H1 (cell line): ENCODE measurements around the gene PLXNB2. TPM values are rescaled to one million over a fixed set of nuclear protein-coding genes. Genes with fewer than 3 reads are reported as not detected.
A peak's percentile ranks its signal among the peaks of the same experiment; 100 is the strongest.

Experiments
- BRCA1 ChIP-seq: IDR thresholded peaks from 2 replicates; pipeline ENCODE4 v1.6.1; 2012; ENCODE audit warnings: low read depth, low read length, improper control_type of control experiment
- CEBPB ChIP-seq: IDR thresholded peaks from 2 replicates; pipeline ENCODE4 v1.6.1; 2012; ENCODE audit warnings: low read depth, low read length
- CHD2 ChIP-seq: IDR thresholded peaks from 2 replicates; pipeline ENCODE4 v1.6.1; 2012; ENCODE audit warnings: low read length, improper control_type of control experiment
- CREB1 ChIP-seq: IDR thresholded peaks from 2 replicates; pipeline ENCODE4 v1.6.1; 2012; ENCODE audit warnings: inconsistent platforms
- E2F6 ChIP-seq: IDR thresholded peaks from 2 replicates; pipeline ENCODE4 v1.6.1; 2012; ENCODE audit warnings: inconsistent platforms
- EGR1 ChIP-seq: IDR thresholded peaks from 2 replicates; pipeline ENCODE4 v1.6.1; 2011; ENCODE audit warnings: low read depth, low read length, borderline replicate concordance
- EP300 ChIP-seq, 2 experiments: IDR thresholded peaks; 1 replicate in 1 of 2; 2 replicates in 1 of 2; pipeline ENCODE4 v1.6.1; 2011 to 2012; ENCODE audit warnings: low read depth in 2 of 2, low read length in 2 of 2, mild to moderate bottlenecking in 2 of 2, borderline replicate concordance in 1 of 2, inconsistent platforms in 1 of 2, moderate library complexity in 1 of 2
- KDM4A ChIP-seq: IDR thresholded peaks from one replicate; pipeline ENCODE4 v1.7.1; 2012; ENCODE audit warnings: low read depth, mild to moderate bottlenecking, moderate library complexity, low read length, inconsistent platforms; ENCODE audit not compliant: severe bottlenecking
- RAD21 ChIP-seq, 2 experiments: IDR thresholded peaks in 1 of 2; conservative IDR thresholded peaks in 1 of 2; 2 replicates each; pipeline ENCODE4 v1.6.1; 2011; ENCODE audit warnings: low read depth in 2 of 2, low read length in 2 of 2, improper control_type of control experiment in 1 of 2, inconsistent platforms in 1 of 2, mild to moderate bottlenecking in 1 of 2, moderate library complexity in 1 of 2
- RNF2 ChIP-seq: fragments of 200-900, 300-1000 bp; sonication (generic); IDR thresholded peaks from 2 replicates; pipeline ENCODE4 v1.7.1; 2016; ENCODE audit warnings: borderline replicate concordance, low read depth, mild to moderate bottlenecking, antibody characterized with exemption, low read length; ENCODE audit not compliant: poor library complexity, severe bottlenecking; ENCODE audit errors: missing control alignments
- SAP30 ChIP-seq: fragments of 300-600 bp; sonication (generic); IDR thresholded peaks from 2 replicates; pipeline ENCODE4 v1.7.1; 2012; ENCODE audit warnings: low read length, moderate library complexity, mild to moderate bottlenecking, inconsistent platforms; ENCODE audit not compliant: insufficient read depth, insufficient replicate concordance
- SIX5 ChIP-seq: IDR thresholded peaks from 2 replicates; pipeline ENCODE4 v1.6.1; 2011; ENCODE audit warnings: mild to moderate bottlenecking, low read depth, low read length
- SP2 ChIP-seq: IDR thresholded peaks from 2 replicates; pipeline ENCODE4 v1.6.1; 2012; ENCODE audit warnings: mild to moderate bottlenecking, low read length, inconsistent platforms
- SRF ChIP-seq: IDR thresholded peaks from 2 replicates; pipeline ENCODE4 v1.6.1; 2011; ENCODE audit warnings: mild to moderate bottlenecking, low read depth, low read length, moderate library complexity
- TAF7 ChIP-seq: optimal IDR thresholded peaks from 2 replicates; pipeline ENCODE3; 2011; ENCODE audit warnings: low read depth, mild to moderate bottlenecking, inconsistent platforms, low read length, moderate library complexity, borderline replicate concordance
- polyA plus RNA-seq, 7 experiments: library from polyadenylated mRNA; depleted of rRNA in 3 of 7; stranded (reverse) in 5 of 7; unstranded in 2 of 7; fragments of >200 nt in 5 of 7; fragments of 200-250 nt in 2 of 7; gene quantifications; 1 replicate in 5 of 7; 2 replicates in 1 of 7; 4 replicates in 1 of 7; pipeline versions ENCODE4 v1.2.1 to v1.2.3, GENCODE V29; 2011 to 2013; ENCODE audit warnings: missing spikeins in 2 of 7, mixed read lengths in 2 of 7
- total RNA-seq: library from RNA; stranded (reverse); fragmentation: NEBNext Ultra II Directional; extraction: Animal tissue kit (Norgen Biotek cat#: 25700); gene quantifications from 2 replicates; pipeline ENCODE4 v1.2.1, GENCODE V29; 2021
- TF ChIP-seq, protein P1 (sequence below), 3 experiments: IDR thresholded peaks; 1 replicate in 2 of 3; 2 replicates in 1 of 3; pipeline versions ENCODE4 v1.5.1 to v1.6.1; 2011; ENCODE audit warnings: low read length in 3 of 3, mild to moderate bottlenecking in 3 of 3, inconsistent platforms in 2 of 3, low read depth in 1 of 3, moderate library complexity in 1 of 3; ENCODE audit not compliant: insufficient read depth in 1 of 3; ENCODE audit errors: control extremely low read depth in 1 of 3
- TF ChIP-seq, protein P2 (sequence below): IDR thresholded peaks from 2 replicates; pipeline ENCODE4 v1.6.1; 2012; ENCODE audit warnings: inconsistent platforms

The PLXNB2 gene
- total and polyA plus RNA-seq, 2 of the 8 experiments (the other 6 are each of a cell fraction or from before 2014, with no cell fraction given): 58.3 to 92.8 TPM

GRCh38 chr22:50341977-50342650 lies 34.7 kb upstream of the PLXNB2 start (continued):
- no peak for TF ChIP-seq SAP30
- TF ChIP-seq, protein P1, sequence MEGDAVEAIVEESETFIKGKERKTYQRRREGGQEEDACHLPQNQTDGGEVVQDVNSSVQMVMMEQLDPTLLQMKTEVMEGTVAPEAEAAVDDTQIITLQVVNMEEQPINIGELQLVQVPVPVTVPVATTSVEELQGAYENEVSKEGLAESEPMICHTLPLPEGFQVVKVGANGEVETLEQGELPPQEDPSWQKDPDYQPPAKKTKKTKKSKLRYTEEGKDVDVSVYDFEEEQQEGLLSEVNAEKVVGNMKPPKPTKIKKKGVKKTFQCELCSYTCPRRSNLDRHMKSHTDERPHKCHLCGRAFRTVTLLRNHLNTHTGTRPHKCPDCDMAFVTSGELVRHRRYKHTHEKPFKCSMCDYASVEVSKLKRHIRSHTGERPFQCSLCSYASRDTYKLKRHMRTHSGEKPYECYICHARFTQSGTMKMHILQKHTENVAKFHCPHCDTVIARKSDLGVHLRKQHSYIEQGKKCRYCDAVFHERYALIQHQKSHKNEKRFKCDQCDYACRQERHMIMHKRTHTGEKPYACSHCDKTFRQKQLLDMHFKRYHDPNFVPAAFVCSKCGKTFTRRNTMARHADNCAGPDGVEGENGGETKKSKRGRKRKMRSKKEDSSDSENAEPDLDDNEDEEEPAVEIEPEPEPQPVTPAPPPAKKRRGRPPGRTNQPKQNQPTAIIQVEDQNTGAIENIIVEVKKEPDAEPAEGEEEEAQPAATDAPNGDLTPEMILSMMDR (IDR thresholded peaks at IDR 0.05; ENCODE audit: control extremely low read depth in 1 of 3, insufficient read depth in 1 of 3, low read depth in 1 of 3, low read length in 3 of 3): peak; percentile 80 to 99 (median 95)
- TF ChIP-seq EP300 (IDR thresholded peaks at IDR 0.05; ENCODE audit: borderline replicate concordance in 1 of 2, low read depth in 2 of 2, low read length in 2 of 2): peak in 1 of 2 experiments; percentile 43; a peak in 1 of 3 replicates
- no peak for TF ChIP-seq CEBPB
- TF ChIP-seq BRCA1: 0 out of 2 replicates have a peak, but pooled peaks have one; percentile 10
- TF ChIP-seq EGR1: 0 out of 2 replicates have a peak, but pooled peaks have one; percentile 1
- TF ChIP-seq SRF: no peak
- TF ChIP-seq RNF2: no peak
- peak; percentile 83 to 93 for TF ChIP-seq RAD21 (IDR thresholded peaks at IDR 0.05 in 1 of 2, conservative IDR thresholded peaks at IDR 0.05 in 1 of 2; ENCODE audit: low read depth in 2 of 2, low read length in 2 of 2)
- peak; percentile 17; the same call in 1 of the 2 replicates for TF ChIP-seq CREB1
- TF ChIP-seq, protein P2, sequence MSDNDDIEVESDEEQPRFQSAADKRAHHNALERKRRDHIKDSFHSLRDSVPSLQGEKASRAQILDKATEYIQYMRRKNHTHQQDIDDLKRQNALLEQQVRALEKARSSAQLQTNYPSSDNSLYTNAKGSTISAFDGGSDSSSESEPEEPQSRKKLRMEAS: peak; percentile 11; the same call in 1 of the 2 replicates
- no peak; the same call in 1 of the 2 replicates for TF ChIP-seq CHD2
- peak; percentile 4 for TF ChIP-seq KDM4A
- TF ChIP-seq E2F6: peak; percentile 31; the same call in 1 of the 2 replicates
- TF ChIP-seq SP2: no peak
- TF ChIP-seq TAF7: peak; percentile 87
- no peak for TF ChIP-seq SIX5
